Measurements from ENCODE around the gene CSDE1. TPM values are rescaled to one million over a fixed set of nuclear protein-coding genes. Genes with fewer than 3 reads are reported as not detected.

CSDE1 gene
- total RNA-seq (2022; extraction: Qiagen RNA extraction; ENCODE audit: low read depth), result 118 to 170 TPM (median 135 TPM) in 5 replicates

GRCh38 chr1:114757455-114758255 is at the start of gene CSDE1:
Gene CSDE1, minus strand, starts transcription at chr1:114757984. Its CDS starts 18,094 bp downstream, at chr1:114739890.

GRCh38 chr1:114780344-114781226 is 22.8 kb upstream of the CSDE1 start, which contains the start of gene SIKE1:
Gene SIKE1, minus strand, starts transcription at chr1:114780685. Its CDS starts 78 bp downstream, at chr1:114780607.

GRCh38 chr1:114716304-114717170 is 41.2 kb downstream of the CSDE1 start, which contains the start of gene NRAS:
Gene NRAS, minus strand, starts transcription at chr1:114716771. Its CDS starts 611 bp downstream, at chr1:114716160.

GRCh38 chr1:114695430-114696058 is 62.2 kb downstream of the CSDE1 start, which contains the start of gene AMPD1:
Gene AMPD1, minus strand, starts transcription at chr1:114695546. Its CDS starts 75 bp downstream, at chr1:114695471.

GRCh38 chr1:114669562-114670082 is 88.2 kb downstream of the CSDE1 start, which contains the start of gene DENND2C:
Gene DENND2C, minus strand, starts transcription at chr1:114670049. Its CDS starts 44,065 bp downstream, at chr1:114625984.

Other genes starting within 250 kb of the CSDE1 start
- 11.2 to 15.4 TPM (median 12.3 TPM) in 5 replicates for gene TRIM33, start 246.8 kb downstream of the CSDE1 start, total RNA-seq (2022; extraction: Qiagen RNA extraction; ENCODE audit: low read depth)
- gene BCAS2, start 176.4 kb downstream of the CSDE1 start, total RNA-seq (2022; extraction: Qiagen RNA extraction; ENCODE audit: low read depth), result 20.1 to 30.9 TPM (median 27.2 TPM) in 5 replicates
- gene DENND2C, start 87.9 kb downstream of the CSDE1 start, total RNA-seq (2022; extraction: Qiagen RNA extraction; ENCODE audit: low read depth), result 0.29 to 0.48 TPM (median 0.42 TPM) in 5 replicates
- not detected in 5 replicates for gene AMPD1, start 62.4 kb downstream of the CSDE1 start, total RNA-seq (2022; extraction: Qiagen RNA extraction; ENCODE audit: low read depth)
- gene NRAS, start 41.2 kb downstream of the CSDE1 start, total RNA-seq (2022; extraction: Qiagen RNA extraction; ENCODE audit: low read depth), result 15.2 to 36.0 TPM (median 28.4 TPM) in 5 replicates
- gene SIKE1, start 22.7 kb upstream of the CSDE1 start, total RNA-seq (2022; extraction: Qiagen RNA extraction; ENCODE audit: low read depth), result 10.3 to 21.3 TPM (median 16.0 TPM) in 5 replicates
- gene SYCP1, start 96.9 kb upstream of the CSDE1 start, total RNA-seq (2022; extraction: Qiagen RNA extraction; ENCODE audit: low read depth), result not detected in 5 replicates

Measured in A549 treated with RU486 at 1 μM for 4 hours (cell line).